GM12878 (cell line): Measurements from ENCODE around the gene C1orf21.

Experiments
- ATF2 ChIP-seq: IDR thresholded peaks from 2 replicates; pipeline ENCODE4 v1.6.1; 2012; ENCODE audit warnings: low read length, inconsistent platforms
- EZH2 ChIP-seq: IDR thresholded peaks from 2 replicates; pipeline ENCODE4 v1.6.1; 2012; ENCODE audit warnings: low read depth, mild to moderate bottlenecking, control low read depth, inconsistent platforms, low read length, borderline replicate concordance; ENCODE audit not compliant: control insufficient read depth
- MYC ChIP-seq: IDR thresholded peaks from 2 replicates; pipeline ENCODE4 v1.6.1; 2011; ENCODE audit warnings: mild to moderate bottlenecking, low read length, moderate library complexity, inconsistent platforms; ENCODE audit not compliant: insufficient read depth, insufficient replicate concordance, insufficient read length, severe bottlenecking
- POLR2AphosphoS2 ChIP-seq: IDR thresholded peaks from 2 replicates; pipeline ENCODE4 v1.6.1; 2011; ENCODE audit warnings: low read depth, mild to moderate bottlenecking, low read length, improper control_type of control experiment, moderate library complexity
- POLR2AphosphoS5 ChIP-seq: IDR thresholded peaks from 2 replicates; pipeline ENCODE4 v1.6.1; 2011; ENCODE audit warnings: mild to moderate bottlenecking, low read length, inconsistent platforms
- ZSCAN29 ChIP-seq: fragments of 450-650 bp; IDR thresholded peaks from 2 replicates; pipeline ENCODE4 v1.6.1; 2017; ENCODE audit warnings: mild to moderate bottlenecking, moderate library complexity
- TF ChIP-seq, protein P1 (sequence below): IDR thresholded peaks from 2 replicates; pipeline ENCODE4 v1.6.1; 2011; ENCODE audit warnings: borderline replicate concordance, low read depth, mild to moderate bottlenecking, moderate library complexity, mixed read lengths, low read length; ENCODE audit not compliant: insufficient read depth; ENCODE audit errors: extremely low read length
- TF ChIP-seq, protein P2 (sequence below), 3 experiments: IDR thresholded peaks in 2 of 3; conservative IDR thresholded peaks in 1 of 3; 2 replicates each; pipeline ENCODE4 v1.5.1; 2011; ENCODE audit warnings: low read depth in 3 of 3, low read length in 3 of 3, mild to moderate bottlenecking in 3 of 3, control low read depth in 2 of 3, moderate library complexity in 2 of 3, inconsistent platforms in 1 of 3, mixed read lengths in 1 of 3; ENCODE audit not compliant: control insufficient read depth in 2 of 3, insufficient read depth in 1 of 3; ENCODE audit errors: extremely low read depth in 1 of 3

DNA sequence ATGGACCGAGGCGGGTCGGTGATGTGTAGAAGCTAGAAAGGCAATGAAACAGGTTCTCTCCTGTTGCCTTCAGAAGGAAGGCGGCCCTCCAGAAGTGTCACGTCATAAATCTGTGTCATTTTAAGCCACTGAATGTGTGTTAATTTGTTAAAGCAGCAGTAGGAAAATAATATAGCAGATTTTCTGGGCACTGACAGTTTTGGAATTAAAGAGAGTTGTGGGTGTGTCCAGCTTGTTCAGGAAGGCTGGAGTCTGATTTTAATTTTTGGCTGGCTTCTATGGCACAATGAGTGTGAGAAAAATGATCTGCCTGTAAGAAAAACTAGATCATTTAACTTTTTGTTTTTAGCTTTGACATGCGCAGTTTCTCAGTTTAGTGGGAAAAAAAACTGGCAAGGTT is 190.5 kb downstream of the C1orf21 start:
- TF ChIP-seq MYC (no peak), EZH2 (no peak), POLR2AphosphoS5 (no peak), POLR2AphosphoS2 (no peak), ZSCAN29 (no peak), ATF2 (no peak)
- TF ChIP-seq, protein P1, sequence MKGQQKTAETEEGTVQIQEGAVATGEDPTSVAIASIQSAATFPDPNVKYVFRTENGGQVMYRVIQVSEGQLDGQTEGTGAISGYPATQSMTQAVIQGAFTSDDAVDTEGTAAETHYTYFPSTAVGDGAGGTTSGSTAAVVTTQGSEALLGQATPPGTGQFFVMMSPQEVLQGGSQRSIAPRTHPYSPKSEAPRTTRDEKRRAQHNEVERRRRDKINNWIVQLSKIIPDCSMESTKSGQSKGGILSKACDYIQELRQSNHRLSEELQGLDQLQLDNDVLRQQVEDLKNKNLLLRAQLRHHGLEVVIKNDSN: no peak
- TF ChIP-seq, protein P2, sequence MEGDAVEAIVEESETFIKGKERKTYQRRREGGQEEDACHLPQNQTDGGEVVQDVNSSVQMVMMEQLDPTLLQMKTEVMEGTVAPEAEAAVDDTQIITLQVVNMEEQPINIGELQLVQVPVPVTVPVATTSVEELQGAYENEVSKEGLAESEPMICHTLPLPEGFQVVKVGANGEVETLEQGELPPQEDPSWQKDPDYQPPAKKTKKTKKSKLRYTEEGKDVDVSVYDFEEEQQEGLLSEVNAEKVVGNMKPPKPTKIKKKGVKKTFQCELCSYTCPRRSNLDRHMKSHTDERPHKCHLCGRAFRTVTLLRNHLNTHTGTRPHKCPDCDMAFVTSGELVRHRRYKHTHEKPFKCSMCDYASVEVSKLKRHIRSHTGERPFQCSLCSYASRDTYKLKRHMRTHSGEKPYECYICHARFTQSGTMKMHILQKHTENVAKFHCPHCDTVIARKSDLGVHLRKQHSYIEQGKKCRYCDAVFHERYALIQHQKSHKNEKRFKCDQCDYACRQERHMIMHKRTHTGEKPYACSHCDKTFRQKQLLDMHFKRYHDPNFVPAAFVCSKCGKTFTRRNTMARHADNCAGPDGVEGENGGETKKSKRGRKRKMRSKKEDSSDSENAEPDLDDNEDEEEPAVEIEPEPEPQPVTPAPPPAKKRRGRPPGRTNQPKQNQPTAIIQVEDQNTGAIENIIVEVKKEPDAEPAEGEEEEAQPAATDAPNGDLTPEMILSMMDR (IDR thresholded peaks at IDR 0.05 in 2 of 3, conservative IDR thresholded peaks at IDR 0.05 in 1 of 3; ENCODE audit: control insufficient read depth in 2 of 3, extremely low read depth in 1 of 3, insufficient read depth in 1 of 3, low read depth in 3 of 3, low read length in 3 of 3): no peak
